DMS 273 treated with DMSO at 0.1 percent for 48 hours (cell line): Measurements from ENCODE around the gene UVSSA.

Experiments
- DNase-seq: peaks from one replicate; lab custom pipeline; 2025; lab: John Stamatoyannopoulos, UW

The UVSSA gene

GRCh38 chr4:1409079-1409478 is 62.1 kb downstream of the UVSSA start:
- no peak for DNase-seq

- DNase-seq, result no peak
These were observed 62.8 kb downstream of the UVSSA start for GRCh38 chr4:1409491-1410425.

GRCh38 chr4:1410491-1411325 is 63.7 kb downstream of the UVSSA start:
- DNase-seq, result no peak

GRCh38 chr4:1411436-1412375 is 64.7 kb downstream of the UVSSA start:
- no peak for DNase-seq

- no peak for DNase-seq
These were observed 65.6 kb downstream of the UVSSA start for GRCh38 chr4:1412376-1413203.

GRCh38 chr4:1413204-1413663 is 66.2 kb downstream of the UVSSA start:
- no peak for DNase-seq

- DNase-seq, result no peak
These were observed 66.9 kb downstream of the UVSSA start for GRCh38 chr4:1413687-1414479.

- no peak for DNase-seq
These were observed 68.0 kb downstream of the UVSSA start for GRCh38 chr4:1414831-1415680.

GRCh38 chr4:1415681-1415981 is 68.6 kb downstream of the UVSSA start:
- DNase-seq, result no peak

GRCh38 chr4:1416051-1416947 is 69.3 kb downstream of the UVSSA start:
- DNase-seq, result no peak

- no peak for DNase-seq
These were observed 69.9 kb downstream of the UVSSA start for GRCh38 chr4:1416948-1417260.

GRCh38 chr4:1417522-1418390 is 70.7 kb downstream of the UVSSA start:
- DNase-seq, result no peak

GRCh38 chr4:1418494-1419285 is 71.7 kb downstream of the UVSSA start:
- no peak for DNase-seq

- no peak for DNase-seq
These were observed 72.7 kb downstream of the UVSSA start for GRCh38 chr4:1419708-1420107.

GRCh38 chr4:1421657-1422056 is 74.6 kb downstream of the UVSSA start:
- DNase-seq, result no peak

- DNase-seq, result no peak
These were observed 80.0 kb downstream of the UVSSA start for GRCh38 chr4:1427010-1427409.
